ENCODE results near the gene TM4SF4.

DNA sequence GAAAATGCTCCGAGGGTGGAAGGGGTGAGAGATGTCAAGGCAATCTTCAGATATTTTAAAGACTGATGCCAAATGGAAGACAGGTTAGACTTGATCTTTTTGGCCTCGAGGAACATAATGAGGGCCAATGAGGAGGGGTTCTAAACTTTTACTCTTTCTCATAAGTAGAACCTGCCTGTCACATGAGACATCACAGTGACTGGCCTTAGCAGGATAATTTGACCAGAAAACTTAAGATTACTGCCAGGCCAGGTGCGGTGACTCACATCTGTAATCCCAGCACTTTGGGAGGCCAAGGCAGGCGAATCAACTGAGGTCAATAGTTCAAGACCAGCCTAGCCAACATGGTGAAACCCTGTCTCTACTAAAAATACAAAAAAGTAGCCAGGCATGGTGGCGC lies 12.2 kb downstream of the TM4SF4 start:
- TF ChIP-seq MXI1 (conservative IDR thresholded peaks at IDR 0.05; ENCODE audit: poor library complexity, severe bottlenecking) (no peak), RAD21 (conservative IDR thresholded peaks at IDR 0.05) (no peak), CTCF (IDR thresholded peaks at IDR 0.05; ENCODE audit: poor library complexity, severe bottlenecking) (no peak), TAF1 (IDR thresholded peaks at IDR 0.05; ENCODE audit: low read depth) (no peak), EZH2 (IDR thresholded peaks at IDR 0.05; ENCODE audit: borderline replicate concordance, insufficient read depth, low read length, poor library complexity, severe bottlenecking) (no peak)

All from neural cell (in vitro differentiated cells).